HG02588 (cell line): ENCODE measurements around the gene CD151.

Experiments used
- ATAC-seq: cut with Tn5 transposase; IDR thresholded peaks from one replicate; pipeline ENCODE4 v1.9.1; 2021; ENCODE audit warnings: mild to moderate bottlenecking, moderate library complexity; ENCODE audit not compliant: unreplicated experiment

The CD151 gene

DNA sequence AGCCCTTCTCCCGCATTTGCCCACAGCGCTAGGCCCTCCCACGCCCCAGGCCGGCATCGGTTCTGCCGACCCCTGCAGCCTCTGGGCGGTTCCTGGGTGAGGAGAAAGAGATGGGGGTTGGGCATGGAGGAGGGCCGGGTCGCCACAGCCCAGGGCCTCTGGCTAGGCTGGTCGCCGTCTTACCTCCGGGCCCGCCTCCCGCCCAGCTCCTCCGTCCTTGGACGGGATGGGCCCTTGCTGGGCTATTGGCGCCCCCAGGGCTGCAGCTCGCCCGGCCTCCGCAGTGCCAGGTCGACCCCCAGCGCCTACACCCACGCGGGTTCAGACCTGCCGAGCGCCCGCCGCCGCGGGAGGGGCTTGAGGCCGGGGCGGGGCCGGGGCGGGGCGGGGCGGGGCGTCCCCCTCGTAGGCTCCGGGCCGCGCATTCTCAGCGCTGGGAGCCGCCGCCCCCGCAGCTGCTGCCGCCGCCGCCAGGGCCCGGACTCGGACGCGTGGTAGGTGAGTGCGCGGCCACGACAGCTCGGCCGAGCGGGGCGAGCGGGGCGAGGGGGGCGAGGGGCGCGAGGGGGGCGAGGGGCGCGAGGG, at the start of gene CD151:
CD151 (plus strand) TSS at position 424 of the 585 bp plus-strand sequence. CDS start 3,118 bp downstream, outside the sequence.
- peak; percentile 39 for ATAC-seq

DNA sequence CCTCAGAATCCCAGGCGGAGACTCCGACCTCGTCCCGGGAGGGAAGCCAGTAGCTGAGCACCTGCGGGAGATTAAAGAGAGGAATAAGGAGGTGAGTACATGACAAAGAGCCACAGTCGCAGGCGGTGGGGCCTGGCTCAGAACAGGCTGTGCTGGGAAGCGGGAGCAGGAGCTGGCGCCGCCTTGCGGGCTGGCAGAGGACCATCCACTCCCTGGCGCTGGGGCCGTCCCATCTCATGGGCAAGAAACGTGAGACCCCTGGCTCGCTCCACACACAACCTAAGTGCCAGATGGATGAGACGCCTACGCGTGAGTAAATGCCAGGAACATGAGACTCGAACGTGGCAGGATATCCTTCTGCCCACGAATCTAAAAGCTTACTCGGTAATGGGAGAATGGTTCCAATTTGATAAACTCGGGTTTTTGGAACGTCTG, 49.2 kb upstream of the CD151 start:
- ATAC-seq: no peak

DNA sequence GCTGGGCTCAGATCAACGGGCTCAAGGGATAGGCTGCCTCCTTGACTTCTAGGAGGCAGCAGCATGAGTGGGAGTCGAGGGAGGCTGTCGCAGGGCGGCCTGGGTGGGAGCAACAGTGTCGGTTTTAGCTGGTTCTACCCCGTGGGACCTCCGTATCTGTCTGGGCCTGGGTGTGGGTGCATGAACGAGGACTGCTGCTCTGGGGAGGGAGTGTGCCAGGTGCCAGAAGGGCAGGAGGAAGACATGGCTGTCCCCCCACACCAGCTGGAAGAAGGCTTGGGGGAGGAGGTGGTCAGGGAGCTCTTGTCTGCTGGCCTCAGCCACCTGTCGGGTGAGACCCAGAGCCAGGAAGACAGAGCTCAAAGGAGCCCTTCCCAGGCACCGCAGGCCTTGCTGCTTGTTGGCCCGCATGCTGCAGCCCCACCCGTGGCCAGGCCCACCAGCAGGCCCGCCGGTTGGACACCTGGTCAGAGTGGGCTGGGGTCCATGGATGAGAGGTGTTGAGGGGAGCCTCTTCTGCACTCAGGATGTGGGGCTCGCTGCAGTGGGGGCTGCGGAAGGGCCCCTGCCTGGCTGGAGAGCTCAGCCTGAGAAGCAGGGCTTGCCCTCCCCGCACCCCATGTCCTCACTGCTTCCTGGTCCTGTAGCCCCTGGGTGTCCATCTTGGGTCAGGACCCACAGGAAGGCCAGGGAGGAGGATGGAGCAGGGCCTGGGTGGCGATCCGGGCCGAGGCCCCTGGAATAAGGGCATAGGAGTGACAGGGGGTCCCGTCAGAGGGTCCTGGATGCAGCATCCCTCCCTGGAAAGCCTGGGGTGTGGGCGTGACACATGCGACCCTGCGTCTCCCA, 46.3 kb upstream of the CD151 start:
- ATAC-seq: no peak

DNA sequence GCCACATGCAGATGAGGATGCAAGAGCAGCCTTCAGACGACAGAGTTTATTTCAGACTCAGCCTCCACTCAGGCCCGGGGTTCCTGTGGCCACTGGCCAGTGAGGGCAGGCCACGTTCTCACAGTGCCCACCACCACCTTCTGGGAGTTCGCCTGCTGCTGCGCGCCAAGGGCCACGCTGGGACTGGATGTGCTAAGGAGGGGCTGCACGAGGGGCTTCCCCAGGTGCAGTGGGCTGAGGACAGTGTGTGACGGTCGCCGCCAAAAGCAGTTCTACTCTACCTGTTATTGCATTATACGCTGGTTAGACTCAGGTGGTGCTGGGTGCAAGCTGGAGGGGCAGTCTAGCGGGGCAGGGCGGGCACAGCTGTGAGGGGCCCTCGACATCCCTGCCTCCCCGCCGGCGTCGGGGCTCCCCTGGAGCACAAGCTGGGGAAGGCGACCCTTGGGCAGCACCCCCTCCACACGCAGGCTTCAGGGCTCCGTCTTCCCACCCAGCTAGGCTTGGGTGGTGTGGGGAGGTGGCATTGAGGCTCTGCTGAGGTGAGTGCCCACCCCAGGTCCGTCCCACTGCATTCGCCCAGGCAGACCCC, 45.6 kb upstream of the CD151 start:
- no peak for ATAC-seq

DNA sequence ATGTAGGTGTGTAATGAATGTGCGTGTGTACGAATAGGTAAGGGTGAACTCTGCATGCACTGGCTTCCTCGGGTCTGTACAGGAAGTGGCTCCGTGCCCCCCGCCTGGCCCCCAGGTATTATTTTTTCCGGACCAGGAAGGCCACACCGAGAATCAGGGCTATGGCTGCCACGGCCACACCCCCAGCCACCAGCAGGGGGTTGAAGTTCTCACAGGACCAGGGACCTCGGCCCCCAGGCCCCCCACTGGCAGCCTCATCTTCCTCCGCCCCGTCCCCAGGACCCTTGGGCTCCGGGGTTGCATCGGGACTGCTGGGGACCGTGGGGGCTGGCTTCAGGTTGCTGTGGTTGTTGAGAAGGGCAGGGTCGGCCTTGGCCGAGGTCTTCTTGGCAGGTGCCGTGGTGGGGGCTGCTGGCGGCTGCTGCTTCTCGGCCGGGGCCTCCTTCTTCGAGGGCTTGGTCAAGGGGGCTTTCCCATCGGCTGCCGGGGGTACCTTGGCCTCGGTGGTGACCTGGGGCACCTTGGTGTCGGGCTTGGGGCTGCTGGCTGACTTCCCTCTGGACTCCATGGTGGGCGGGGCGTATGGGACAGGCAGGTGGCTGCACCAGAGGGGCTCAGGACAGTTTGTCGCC, 44.6 kb upstream of the CD151 start:
- no peak for ATAC-seq

DNA sequence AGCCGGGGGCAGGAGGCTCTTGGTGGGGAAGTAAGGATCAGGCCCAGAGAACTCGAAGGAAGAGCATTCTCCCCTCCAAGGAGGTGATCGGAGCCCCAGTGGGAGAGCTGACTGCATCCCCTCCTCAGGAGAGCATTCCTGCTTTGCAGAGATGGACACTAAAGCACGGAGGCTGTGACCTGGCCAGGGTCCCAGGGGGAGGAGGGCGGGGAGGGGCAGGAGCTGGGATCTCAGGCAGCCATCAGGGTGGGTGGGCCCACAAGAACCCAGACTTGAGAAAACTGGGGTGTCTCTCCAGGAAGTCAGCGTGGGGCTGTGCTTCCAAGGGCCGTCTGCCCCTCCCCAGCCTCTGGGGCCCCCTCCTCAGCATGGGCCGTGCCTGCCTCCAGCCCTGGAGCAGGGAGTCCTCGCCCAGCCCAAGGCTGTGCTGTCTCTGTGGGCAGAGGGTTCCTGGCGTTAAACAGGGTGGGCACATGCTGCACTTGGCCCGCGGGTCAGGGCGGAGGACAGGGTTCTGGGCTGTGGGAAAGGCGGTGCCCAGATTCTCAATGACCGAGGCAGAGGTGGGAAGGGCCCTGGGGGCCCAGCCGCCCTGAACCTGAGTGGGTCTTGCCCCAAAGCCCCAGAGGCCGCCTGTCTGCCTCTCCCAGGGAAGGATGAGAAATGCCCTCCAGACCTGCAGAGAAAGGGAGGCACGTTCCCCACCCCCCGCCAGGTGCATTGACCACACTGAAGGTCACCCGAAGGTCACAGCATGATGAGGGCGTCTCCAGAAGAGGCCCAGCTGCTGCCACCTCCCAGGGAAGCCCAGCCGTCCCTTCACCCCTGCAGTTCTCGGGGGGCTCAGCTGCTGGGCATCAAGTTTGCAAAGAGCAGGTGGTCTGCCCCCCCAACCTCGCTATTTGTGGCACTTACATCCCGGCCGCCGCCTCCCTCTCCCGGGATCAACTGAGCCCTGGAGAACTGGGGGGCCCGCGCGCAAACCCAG, 43.5 kb upstream of the CD151 start:
- ATAC-seq: no peak

DNA sequence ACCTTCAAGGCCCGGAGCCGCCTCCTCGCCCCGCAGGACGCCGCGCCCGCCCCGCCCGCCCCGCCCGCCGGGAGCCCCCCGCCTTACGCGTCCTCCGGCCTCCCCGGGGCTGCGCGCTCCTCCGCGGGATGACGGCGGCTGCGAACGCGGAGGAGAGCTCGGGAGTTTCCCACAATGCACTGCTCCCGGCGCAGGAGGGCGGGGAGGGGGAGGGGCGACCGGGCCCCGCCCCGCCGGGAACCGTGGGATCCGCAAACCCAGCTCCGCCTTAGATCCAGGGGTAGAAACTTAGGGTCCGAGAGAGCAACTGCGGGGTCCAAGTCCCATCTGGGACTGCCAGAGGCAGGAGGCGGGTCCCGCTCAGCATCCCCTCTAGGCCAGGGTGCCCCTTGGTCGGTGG, 42.8 kb upstream of the CD151 start, which contains the start of gene CEND1:
CEND1 (minus strand) TSS at position 148 of the 400 bp plus-strand sequence. CDS start 1,514 bp downstream, outside the sequence.
- ATAC-seq: no peak

DNA sequence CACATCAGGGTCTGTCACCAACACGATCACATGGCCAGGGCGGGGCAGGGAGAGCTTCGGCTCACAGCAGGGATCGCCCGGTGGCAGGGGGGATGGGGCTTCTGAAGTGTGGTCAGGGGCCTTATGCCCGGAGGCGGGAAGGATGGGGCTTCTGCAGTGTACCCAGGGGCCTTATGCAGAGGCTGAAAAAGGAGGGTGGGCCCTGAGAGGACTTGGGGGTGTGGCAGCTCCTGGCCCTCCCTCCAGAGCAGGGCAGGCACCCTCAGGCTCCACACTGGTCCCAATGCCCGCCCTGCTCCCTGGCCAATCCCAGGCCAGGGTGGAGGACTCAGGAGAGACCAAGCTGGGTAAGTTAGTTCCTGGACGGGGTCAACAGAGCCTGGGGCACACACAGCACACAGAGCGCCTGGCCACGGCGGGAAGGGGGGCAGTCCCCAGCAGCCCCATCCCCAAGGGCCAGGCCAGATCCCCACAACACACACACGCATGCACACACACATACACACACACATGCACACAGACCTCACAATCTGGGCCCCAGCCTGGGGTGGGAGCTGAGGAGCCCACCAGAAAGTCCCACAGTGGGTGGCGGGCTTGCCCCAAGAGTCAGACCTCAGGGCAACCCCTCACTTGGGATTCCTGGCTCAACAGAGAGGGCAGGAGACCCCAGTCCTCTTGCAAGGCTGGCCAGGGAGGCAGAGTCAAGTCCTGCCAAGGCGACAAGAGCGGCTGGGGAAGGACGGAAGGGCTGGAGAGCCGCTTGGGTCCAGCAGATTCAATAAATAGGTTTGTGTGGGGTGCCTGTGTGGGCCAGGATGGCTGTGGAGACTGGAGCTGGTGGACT, 41.8 kb upstream of the CD151 start:
- ATAC-seq: no peak

DNA sequence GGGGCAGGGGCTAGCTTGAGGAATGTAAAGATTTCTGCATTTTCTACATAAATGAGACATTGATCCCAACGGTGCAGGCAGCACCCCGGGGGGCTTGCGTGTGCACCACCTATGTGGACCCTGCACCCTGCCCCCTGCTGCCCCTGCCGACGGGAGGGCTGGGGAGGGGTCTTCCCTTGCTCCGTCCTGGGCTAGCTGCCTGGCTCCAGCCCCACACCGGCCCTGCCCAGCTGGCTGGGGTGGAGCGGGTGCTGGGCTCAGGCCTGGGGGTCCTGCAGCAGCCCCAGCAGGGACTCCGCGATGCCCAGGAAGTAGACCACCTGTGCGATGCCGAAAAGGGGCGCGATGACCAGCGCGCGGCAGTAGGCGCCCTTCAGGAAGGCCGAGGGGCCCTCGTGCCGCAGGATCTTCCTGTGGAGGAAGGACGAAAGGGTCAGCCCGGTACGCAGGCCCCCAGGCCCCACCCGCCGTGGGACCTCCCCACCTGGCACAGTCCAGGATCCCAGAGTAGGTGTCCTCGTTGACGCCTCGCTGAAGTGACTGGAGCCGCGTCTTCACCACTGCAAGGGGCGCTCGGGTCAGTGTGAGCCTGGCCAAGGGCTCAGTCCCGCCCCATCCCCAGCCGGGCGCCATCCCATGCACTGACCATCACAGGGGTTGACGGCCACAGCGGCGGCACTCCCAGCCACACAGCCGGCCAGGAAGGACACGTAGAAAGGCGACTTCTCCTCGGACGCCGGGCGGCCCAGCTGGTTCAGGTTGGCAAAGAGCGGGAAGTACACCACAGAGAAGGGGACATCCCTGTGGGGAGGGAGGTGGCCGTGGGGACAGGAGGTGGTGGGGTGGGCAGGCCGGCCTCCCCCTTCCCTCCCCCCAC, 40.9 kb upstream of the CD151 start:
- ATAC-seq: no peak

DNA sequence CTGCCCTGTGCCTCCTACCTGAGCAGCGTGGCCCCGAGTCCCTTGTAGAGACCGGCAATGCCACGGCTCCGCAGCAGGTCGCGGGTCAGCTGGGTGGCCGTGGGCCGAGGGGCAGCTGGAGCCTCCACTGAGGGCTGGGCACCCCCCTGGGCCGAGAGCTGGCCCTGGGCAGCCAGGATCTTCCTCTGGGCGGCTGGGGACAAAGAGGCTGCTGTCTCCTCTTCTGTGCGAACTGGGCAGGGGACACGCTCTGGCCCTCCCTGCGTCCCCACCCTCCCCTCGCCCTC, 40.3 kb upstream of the CD151 start:
- no peak for ATAC-seq

DNA sequence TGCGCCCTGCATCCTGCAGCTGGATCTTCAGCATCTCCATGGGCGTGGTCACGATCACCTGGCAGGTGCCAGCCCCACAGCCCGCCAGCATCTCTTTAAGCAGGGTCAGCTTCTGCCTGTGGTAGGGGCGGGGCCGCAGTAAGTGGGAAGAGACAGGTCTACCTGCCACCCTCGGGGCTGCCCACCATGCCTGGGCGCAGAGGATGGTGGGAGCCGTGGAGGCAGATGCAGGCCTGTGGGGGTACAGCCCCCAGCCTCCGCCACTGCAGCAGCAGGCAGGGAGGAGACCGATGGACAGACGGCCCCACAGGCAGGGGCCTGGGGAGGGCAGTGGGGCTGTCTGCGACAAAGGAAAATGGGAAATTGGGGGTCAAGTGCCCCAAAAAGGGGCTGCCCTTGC, 39.9 kb upstream of the CD151 start:
- ATAC-seq: no peak

DNA sequence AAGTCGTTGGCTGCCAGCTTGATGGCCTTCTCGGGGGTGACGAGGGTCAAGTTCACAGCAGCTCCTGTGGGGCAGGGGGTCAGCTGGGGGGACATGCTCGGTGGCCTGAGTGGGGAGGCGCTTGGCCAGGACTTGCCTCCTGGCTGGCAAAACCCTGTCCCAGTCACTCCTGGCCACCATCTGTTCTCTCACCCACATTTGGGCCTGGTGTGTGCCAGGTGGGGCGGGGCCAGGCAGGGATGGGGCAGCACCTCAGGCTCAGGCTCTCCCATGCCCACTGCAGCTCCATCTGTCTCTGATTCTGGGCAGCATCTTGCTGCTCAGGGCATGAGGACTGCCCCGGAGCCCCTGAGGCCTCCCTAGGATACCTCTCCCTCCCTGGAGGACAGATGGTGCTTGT, 39.2 kb upstream of the CD151 start:
- ATAC-seq: no peak

DNA sequence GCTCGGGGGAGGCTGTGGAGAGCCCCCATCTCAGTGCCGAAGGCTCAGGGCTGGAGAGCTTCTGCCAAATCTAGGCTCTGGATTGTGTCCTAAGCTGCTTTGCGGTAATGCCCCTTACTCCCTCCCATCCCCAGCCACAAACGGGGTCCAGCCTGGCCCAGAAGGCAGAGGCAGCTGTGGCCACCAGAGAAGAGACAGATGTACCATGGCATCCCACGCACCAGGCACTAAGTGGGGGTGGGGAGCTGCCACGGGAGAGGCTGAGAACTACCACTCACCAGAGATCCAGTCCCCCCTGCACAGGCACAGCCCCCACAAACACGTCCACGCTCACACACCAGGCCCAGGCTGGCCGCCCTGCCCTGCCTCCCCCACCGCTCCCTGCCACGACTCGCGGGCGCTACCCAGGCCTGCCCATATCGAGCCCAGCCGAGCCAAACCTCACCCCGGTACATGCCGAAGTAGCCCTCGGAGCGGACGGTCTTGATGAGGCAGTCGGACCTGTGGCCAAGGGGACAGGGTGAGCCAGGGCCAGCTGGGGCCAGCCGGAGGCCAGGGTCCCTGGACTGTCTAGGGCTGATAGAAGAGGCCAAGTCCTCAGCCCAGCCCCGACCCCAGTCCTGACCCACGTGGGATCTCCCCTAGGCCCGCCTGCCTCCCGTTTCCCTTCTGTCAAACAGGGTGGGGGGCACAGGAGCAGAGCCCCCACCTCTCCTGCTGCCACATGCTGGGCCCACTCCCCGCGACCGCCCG, 38.6 kb upstream of the CD151 start:
- ATAC-seq: no peak

DNA sequence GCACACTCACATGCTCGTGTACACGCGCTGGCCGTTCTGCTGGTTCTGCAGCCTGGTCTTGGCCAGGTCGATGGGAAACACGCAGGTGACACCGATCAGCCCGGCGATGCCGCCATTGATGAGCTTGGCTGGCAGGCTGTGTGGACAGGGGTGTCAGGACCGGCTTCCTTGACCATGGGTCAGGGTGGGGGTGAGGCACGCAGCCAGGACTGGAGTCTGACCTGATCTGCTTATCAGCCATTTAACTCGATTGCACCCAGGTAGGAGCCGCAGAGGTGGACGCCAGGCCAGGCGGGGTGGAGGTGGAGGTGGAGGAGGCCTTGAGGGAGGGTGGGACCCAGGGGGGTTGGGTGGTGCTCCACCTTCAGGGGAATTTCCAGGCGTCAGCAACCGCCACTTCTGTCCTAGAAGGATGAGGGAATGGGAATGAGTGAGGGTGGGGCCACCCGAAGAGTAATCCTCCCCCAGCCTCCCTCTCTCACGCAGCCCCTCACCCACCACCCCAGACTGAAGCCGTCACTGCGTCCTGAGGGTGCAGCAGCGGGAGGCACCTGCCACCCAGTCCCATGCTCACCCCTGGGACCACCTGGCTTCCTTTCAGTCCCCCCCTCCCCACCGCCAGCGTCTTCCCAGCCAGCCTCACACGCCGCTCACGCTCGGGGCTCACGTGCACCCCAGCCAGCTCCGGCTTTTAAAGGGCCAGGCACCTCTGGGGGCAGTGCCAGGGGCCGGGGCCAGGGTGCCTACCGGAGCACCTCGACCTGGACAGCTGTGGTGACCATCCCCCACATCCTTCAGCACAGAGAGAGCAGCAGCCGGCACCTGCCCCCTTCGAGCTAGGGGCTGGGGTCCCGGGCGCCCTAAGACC, 37.8 kb upstream of the CD151 start:
- no peak for ATAC-seq

DNA sequence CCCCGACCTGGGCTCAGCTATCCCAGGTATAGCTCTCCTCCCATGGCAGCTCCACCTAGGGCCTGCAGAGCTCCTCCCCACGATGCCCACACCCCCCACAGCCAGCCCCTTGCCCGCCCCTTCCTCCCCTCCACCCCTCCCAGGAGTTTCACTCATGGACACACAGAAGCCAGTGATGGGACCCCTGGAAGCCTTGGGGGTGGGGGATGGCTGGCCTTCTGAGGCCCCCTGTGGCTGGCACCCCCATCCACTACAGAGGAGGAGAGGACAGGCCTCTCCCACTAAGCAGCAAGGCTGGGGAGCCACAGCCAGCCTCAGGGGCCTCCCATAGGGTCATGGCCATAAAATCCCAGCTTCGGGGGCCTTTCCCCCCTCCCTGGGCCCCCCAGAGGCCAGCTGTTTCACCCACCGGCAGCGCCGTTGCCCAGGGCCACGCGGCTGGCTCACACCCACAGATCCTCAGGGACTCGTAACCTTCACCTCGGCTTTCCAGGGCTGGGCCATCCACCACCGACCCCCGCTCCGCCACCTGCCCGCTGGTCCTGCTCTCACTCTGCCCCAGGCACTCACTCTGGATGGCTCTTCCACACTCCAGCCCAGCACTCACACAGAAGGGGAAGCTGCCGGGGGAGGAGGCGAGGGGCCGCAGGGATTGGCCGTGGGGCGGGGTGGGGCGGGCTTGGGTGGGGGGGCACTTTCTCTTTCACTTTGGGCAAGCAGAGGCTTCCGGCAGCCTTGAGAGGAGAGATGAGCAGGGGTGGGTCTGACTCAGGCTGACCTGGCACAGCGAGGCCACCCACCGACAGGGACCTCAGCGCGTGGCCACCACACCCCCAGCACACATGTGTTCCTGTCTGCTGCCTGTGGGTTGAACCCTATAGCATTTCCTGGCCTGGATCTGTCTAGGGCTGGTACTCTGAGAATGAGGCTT, 36.9 kb upstream of the CD151 start:
- no peak for ATAC-seq
